SU-DHL-6 (cell line): ENCODE data around the gene PRX.

Source experiments
- H2AFZ ChIP-seq: fragments of 200-600 bp; sonication (generic); 2 replicates; pipeline ENCODE4 v1.6.1; 2014; ENCODE audit warnings: low read depth, mild to moderate bottlenecking, moderate library complexity, mixed read lengths, antibody characterized with exemption, low read length; ENCODE audit not compliant: severe bottlenecking
- H3F3A ChIP-seq: fragments of 200-600 bp; shearing (Covaris generic); 2 replicates; pipeline ENCODE4 v1.6.0; 2016; ENCODE audit warnings: antibody characterized with exemption, mild to moderate bottlenecking; ENCODE audit not compliant: insufficient read depth
- H3K27ac ChIP-seq: fragments of 200-600 bp; sonication (generic); 2 replicates; pipeline ENCODE4 v1.5.1; 2016; ENCODE audit warnings: low read depth, mild to moderate bottlenecking, low read length, moderate library complexity, mixed read lengths
- H3K27me3 ChIP-seq: fragments of 200-600 bp; sonication (generic), shearing (Covaris generic); 2 replicates; pipeline ENCODE4 v1.6.0; 2014; ENCODE audit warnings: mild to moderate bottlenecking, low read length
- H3K36me3 ChIP-seq: fragments of 200-600 bp; sonication (generic); 2 replicates; pipeline ENCODE4 v1.6.1; 2014; ENCODE audit warnings: mild to moderate bottlenecking, low read length, mixed read lengths
- H3K4me2 ChIP-seq: fragments of 300-600, 200-600 bp; shearing (Covaris generic), sonication (generic); 2 replicates; pipeline ENCODE4 v1.6.0; 2014; ENCODE audit warnings: low read length, low read depth, mild to moderate bottlenecking; ENCODE audit not compliant: poor library complexity, severe bottlenecking
- H3K4me3 ChIP-seq: fragments of 200-600 bp; sonication (generic); 2 replicates; pipeline ENCODE4 v1.5.1; 2014; ENCODE audit warnings: antibody characterized with exemption, low read length, mild to moderate bottlenecking, mixed read lengths; ENCODE audit not compliant: insufficient read depth, poor library complexity, severe bottlenecking
- H3K79me2 ChIP-seq: fragments of 200-600 bp; sonication (generic); 2 replicates; pipeline ENCODE4 v1.6.1; 2014; ENCODE audit warnings: mild to moderate bottlenecking, low read length, moderate library complexity; ENCODE audit not compliant: insufficient read depth
- H3K9ac ChIP-seq: fragments of 200-600 bp; sonication (generic); 2 replicates; pipeline ENCODE4 v1.7.0; 2014; ENCODE audit warnings: mild to moderate bottlenecking, low read length
- H3K9me2 ChIP-seq: fragments of 200-600 bp; sonication (generic); replicated peaks from 2 replicates; pipeline ENCODE4 v1.6.1; 2014; ENCODE audit warnings: low read length; ENCODE audit not compliant: insufficient read depth
- H3K9me3 ChIP-seq: fragments of 200-600 bp; sonication (generic); 2 replicates; pipeline ENCODE4 v1.6.1; 2014; ENCODE audit warnings: low read length, mixed read lengths; ENCODE audit not compliant: insufficient read depth
- H4K20me1 ChIP-seq: fragments of 200-600 bp; sonication (generic); 2 replicates; pipeline ENCODE4 v1.6.1; 2014; ENCODE audit warnings: low read depth, mild to moderate bottlenecking, antibody characterized with exemption, low read length, moderate library complexity, mixed read lengths
- CTCF ChIP-seq: fragments of 200-600 bp; sonication (generic); IDR thresholded peaks from one replicate; pipeline ENCODE4 v1.5.1; 2017; ENCODE audit warnings: antibody characterized with exemption, mild to moderate bottlenecking, low read length, moderate library complexity; ENCODE audit not compliant: insufficient read depth, poor library complexity, severe bottlenecking
- EZH2phosphoT487 ChIP-seq: fragments of 200-600 bp; sonication (generic), shearing (Covaris generic); conservative IDR thresholded peaks from 2 replicates; pipeline ENCODE4 v1.6.1; 2018; ENCODE audit warnings: mild to moderate bottlenecking, antibody characterized with exemption, low read length, moderate library complexity, mixed read lengths

Gene PRX

GRCh38 chr19:40390084-40390742 lies 23.0 kb downstream of the PRX start, which contains the start of gene HIPK4:
Gene HIPK4, minus strand, starts transcription at chr19:40390181. Its CDS starts 279 bp downstream, at chr19:40389902.
- Histone ChIP-seq H3K27ac (no peak within 1 kb of the TSS), H3K36me3 (no peaks in the 10 kb centered on the region), H3K27me3 (no peaks in the 10 kb centered on the region), H3F3A (no peaks in the 10 kb centered on the region), H3K9me3 (no peaks in the 10 kb centered on the region), H3K79me2 (no peaks in the 10 kb centered on the region), H2AFZ (no peak within 1 kb of the TSS), H3K4me3 (no peak within 1 kb of the TSS), H3K9me2 (no peaks in the 10 kb centered on the region), H3K9ac (no peak within 1 kb of the TSS), H4K20me1 (no peaks in the 10 kb centered on the region), H3K4me2 (no peak within 1 kb of the TSS)
- TF ChIP-seq EZH2phosphoT487 (no peak), CTCF (no peak)

GRCh38 chr19:40389404-40390083 lies 23.6 kb downstream of the PRX start:
- H3K9ac ChIP-seq = no peak overlapping the region
- H3K9me2 ChIP-seq = no peaks in the 10 kb centered on the region
- no peaks in the 10 kb centered on the region for H3K36me3 ChIP-seq
- H2AFZ ChIP-seq = no peak overlapping the region
- H3K9me3 ChIP-seq = no peaks in the 10 kb centered on the region
- no peaks in the 10 kb centered on the region for H4K20me1 ChIP-seq
- H3K27ac ChIP-seq = no peak overlapping the region
- H3F3A ChIP-seq = no peaks in the 10 kb centered on the region
- no peak overlapping the region for H3K4me3 ChIP-seq
- H3K27me3 ChIP-seq = no peaks in the 10 kb centered on the region
- TF ChIP-seq EZH2phosphoT487 = no peak
- no peak for TF ChIP-seq CTCF
- H3K79me2 ChIP-seq = no peaks in the 10 kb centered on the region
- H3K4me2 ChIP-seq = no peak overlapping the region

- TF ChIP-seq CTCF = no peak
- TF ChIP-seq EZH2phosphoT487 = no peak
These were observed 24.7 kb downstream of the PRX start for GRCh38 chr19:40388481-40388880.

More at GRCh38 chr19:40388481-40388880, 24.7 kb downstream of the PRX start:
- Histone ChIP-seq H3K36me3 (no peaks in the 10 kb centered on the region), H4K20me1 (no peaks in the 10 kb centered on the region), H3K27ac (no peak overlapping the region), H3K79me2 (no peaks in the 10 kb centered on the region), H3K9me3 (no peaks in the 10 kb centered on the region), H3K4me3 (no peak overlapping the region), H2AFZ (no peak overlapping the region), H3F3A (no peaks in the 10 kb centered on the region), H3K4me2 (no peak overlapping the region), H3K27me3 (no peaks in the 10 kb centered on the region), H3K9me2 (no peaks in the 10 kb centered on the region), H3K9ac (no peak overlapping the region)
